SK-N-SH treated with all-trans-retinoic acid at 6 μM for 48 hours (cell line): ENCODE results near the gene LRRC7.
A peak's percentile ranks its signal among the peaks of the same experiment; 100 is the strongest.

Source experiments
- ATAC-seq: fragments of 200-7000 bp; cut with Tn5 transposase; 3 replicates; pipeline ENCODE4 v1.9.1; 2020; ENCODE audit warnings: mild to moderate bottlenecking, moderate library complexity
- ARNTL ChIP-seq: fragments of 450-650 bp; formaldehyde crosslinking; IDR thresholded peaks from 2 replicates; pipeline ENCODE4 v1.5.0; 2020; ENCODE audit warnings: low read depth, mild to moderate bottlenecking, moderate library complexity, borderline replicate concordance
- BACH2 ChIP-seq: fragments of 250-450 bp; sonication (Bioruptor Pico); IDR thresholded peaks from 2 replicates; pipeline ENCODE4 v1.9.0; 2021; ENCODE audit warnings: mild to moderate bottlenecking, borderline replicate concordance
- CSDC2 ChIP-seq: fragments of 250-450 bp; sonication (Bioruptor Pico); IDR thresholded peaks from 2 replicates; pipeline ENCODE4 v1.5.0; 2020; ENCODE audit warnings: mild to moderate bottlenecking, moderate library complexity
- ESRRG ChIP-seq: fragments of 250-450 bp; sonication (Bioruptor Pico); IDR thresholded peaks from 2 replicates; pipeline ENCODE4 v1.6.1; 2021; ENCODE audit warnings: mild to moderate bottlenecking
- GLIS3 ChIP-seq: fragments of 250-450 bp; sonication (Bioruptor Pico); IDR thresholded peaks from 2 replicates; pipeline ENCODE4 v1.5.0; 2020; ENCODE audit warnings: mild to moderate bottlenecking, moderate library complexity
- ISL1 ChIP-seq: fragments of 250-450 bp; sonication (Bioruptor Pico); IDR thresholded peaks from 2 replicates; pipeline ENCODE4 v2.1.2; 2022; ENCODE audit warnings: mild to moderate bottlenecking, moderate library complexity
- OSR1 ChIP-seq: fragments of 250-450 bp; sonication (Bioruptor Pico); IDR thresholded peaks from 2 replicates; pipeline ENCODE4 v1.8.0; 2022; ENCODE audit warnings: moderate library complexity, mild to moderate bottlenecking, inconsistent platforms
- PPARA ChIP-seq: fragments of 250-450 bp; sonication (Bioruptor Pico); IDR thresholded peaks from 2 replicates; pipeline ENCODE4 v1.5.0; 2020; ENCODE audit warnings: mild to moderate bottlenecking, borderline replicate concordance
- RARB ChIP-seq: fragments of 250-450 bp; sonication (Bioruptor Pico); IDR thresholded peaks from 2 replicates; pipeline ENCODE4 v1.8.0; 2021; ENCODE audit warnings: mild to moderate bottlenecking, moderate library complexity
- SNAI2 ChIP-seq: fragments of 250-450 bp; sonication (Bioruptor Pico); IDR thresholded peaks from 2 replicates; pipeline ENCODE4 v1.5.0; 2020; ENCODE audit warnings: mild to moderate bottlenecking, moderate library complexity
- TCF4 ChIP-seq: fragments of 250-450 bp; sonication (Bioruptor Pico); IDR thresholded peaks from 2 replicates; pipeline ENCODE4 v1.8.0; 2021; ENCODE audit warnings: mild to moderate bottlenecking, moderate library complexity, borderline replicate concordance
- ZC3H10 ChIP-seq: fragments of 250-450 bp; sonication (Bioruptor Pico); IDR thresholded peaks from 2 replicates; pipeline ENCODE4 v1.5.1; 2021; ENCODE audit warnings: mild to moderate bottlenecking, moderate library complexity
- ZFP30 ChIP-seq: fragments of 450-650 bp; formaldehyde crosslinking; IDR thresholded peaks from 2 replicates; pipeline ENCODE4 v1.5.0; 2022; ENCODE audit warnings: mild to moderate bottlenecking, moderate library complexity
- ZNF565 ChIP-seq: fragments of 450-650 bp; formaldehyde crosslinking; conservative IDR thresholded peaks from 2 replicates; pipeline ENCODE4 v1.5.0; 2020; ENCODE audit warnings: low read depth, mild to moderate bottlenecking, moderate library complexity
- ZNF8 ChIP-seq: fragments of 450-650 bp; formaldehyde crosslinking; IDR thresholded peaks from 2 replicates; pipeline ENCODE4 v1.5.0; 2020; ENCODE audit warnings: mild to moderate bottlenecking, moderate library complexity
- TF ChIP-seq, protein P1 (sequence below): fragments of 250-450 bp; sonication (Bioruptor Pico); IDR thresholded peaks from 2 replicates; pipeline ENCODE4 v1.5.1; 2020; ENCODE audit warnings: low read depth, mild to moderate bottlenecking, moderate library complexity
- TF ChIP-seq, protein P2 (sequence below): fragments of 250-450 bp; sonication (Bioruptor Pico); IDR thresholded peaks from 2 replicates; pipeline ENCODE4 v1.8.0; 2021; ENCODE audit warnings: low read depth, mild to moderate bottlenecking, moderate library complexity, borderline replicate concordance
- TF ChIP-seq, protein P3 (sequence below): fragments of 250-450 bp; sonication (Bioruptor Pico); IDR thresholded peaks from 2 replicates; pipeline ENCODE4 v1.8.0; 2020; ENCODE audit warnings: mild to moderate bottlenecking, moderate library complexity, borderline replicate concordance

LRRC7 gene

DNA sequence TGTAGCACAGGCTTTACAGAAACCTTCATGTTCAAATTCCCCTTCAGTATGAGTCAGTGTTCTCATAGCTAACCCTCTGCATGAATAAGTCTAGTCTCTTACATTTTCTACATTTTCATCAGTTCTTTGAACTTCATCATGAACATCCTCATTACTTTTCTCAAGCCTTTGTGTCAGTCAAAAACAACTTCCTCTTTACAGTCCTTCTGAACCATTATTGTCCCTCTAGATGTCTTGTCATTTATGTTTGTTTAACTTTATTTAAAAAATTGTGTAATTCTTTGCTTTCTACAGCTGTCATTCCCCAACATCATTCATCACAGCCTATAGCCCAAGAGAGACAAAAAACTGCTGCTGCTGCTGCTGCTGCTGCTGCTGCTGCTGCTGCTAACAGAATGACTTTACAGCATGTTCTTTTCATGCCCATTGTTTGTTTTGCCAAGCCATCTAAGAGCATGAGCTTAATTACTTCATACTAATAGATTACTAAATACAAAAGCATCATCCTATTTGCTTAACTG, 504.6 kb downstream of the LRRC7 start (continued):
- TF ChIP-seq, protein P1, sequence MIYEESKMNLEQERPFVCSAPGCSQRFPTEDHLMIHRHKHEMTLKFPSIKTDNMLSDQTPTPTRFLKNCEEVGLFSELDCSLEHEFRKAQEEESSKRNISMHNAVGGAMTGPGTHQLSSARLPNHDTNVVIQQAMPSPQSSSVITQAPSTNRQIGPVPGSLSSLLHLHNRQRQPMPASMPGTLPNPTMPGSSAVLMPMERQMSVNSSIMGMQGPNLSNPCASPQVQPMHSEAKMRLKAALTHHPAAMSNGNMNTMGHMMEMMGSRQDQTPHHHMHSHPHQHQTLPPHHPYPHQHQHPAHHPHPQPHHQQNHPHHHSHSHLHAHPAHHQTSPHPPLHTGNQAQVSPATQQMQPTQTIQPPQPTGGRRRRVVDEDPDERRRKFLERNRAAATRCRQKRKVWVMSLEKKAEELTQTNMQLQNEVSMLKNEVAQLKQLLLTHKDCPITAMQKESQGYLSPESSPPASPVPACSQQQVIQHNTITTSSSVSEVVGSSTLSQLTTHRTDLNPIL (CRISPR knock-in tag) = no peak
- no peak for TF ChIP-seq ZNF8 (CRISPR knock-in tag)
- TF ChIP-seq GLIS3 = no peak
- TF ChIP-seq RARB = no peak

DNA sequence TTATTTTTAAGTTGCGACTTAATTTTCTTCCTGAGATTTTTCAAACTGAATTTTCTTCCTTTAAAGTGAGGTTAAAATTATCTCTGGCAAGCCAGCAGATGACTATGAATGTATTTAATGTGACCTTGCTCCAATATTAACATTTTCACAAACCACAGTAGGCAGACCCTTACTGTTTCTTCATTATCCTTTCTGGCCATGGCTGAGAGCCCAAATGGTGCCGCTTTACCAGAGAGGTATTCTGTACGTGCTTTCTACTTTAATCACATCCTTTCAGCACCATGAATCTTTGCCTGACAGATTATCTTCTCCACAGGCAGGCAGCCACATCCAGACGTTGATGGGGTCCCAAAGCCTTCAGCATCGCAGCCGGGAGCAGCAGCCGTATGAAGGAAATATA, 508.0 kb downstream of the LRRC7 start:
- no peak for TF ChIP-seq PPARA (CRISPR knock-in tag)
- no peak for TF ChIP-seq TCF4 (CRISPR knock-in tag)
- TF ChIP-seq RARB = no peak
- TF ChIP-seq, protein P2, sequence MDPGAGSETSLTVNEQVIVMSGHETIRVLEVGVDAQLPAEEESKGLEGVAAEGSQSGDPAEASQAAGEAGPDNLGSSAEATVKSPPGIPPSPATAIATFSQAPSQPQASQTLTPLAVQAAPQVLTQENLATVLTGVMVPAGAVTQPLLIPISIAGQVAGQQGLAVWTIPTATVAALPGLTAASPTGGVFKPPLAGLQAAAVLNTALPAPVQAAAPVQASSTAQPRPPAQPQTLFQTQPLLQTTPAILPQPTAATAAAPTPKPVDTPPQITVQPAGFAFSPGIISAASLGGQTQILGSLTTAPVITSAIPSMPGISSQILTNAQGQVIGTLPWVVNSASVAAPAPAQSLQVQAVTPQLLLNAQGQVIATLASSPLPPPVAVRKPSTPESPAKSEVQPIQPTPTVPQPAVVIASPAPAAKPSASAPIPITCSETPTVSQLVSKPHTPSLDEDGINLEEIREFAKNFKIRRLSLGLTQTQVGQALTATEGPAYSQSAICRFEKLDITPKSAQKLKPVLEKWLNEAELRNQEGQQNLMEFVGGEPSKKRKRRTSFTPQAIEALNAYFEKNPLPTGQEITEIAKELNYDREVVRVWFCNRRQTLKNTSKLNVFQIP (CRISPR knock-in tag) = no peak
- no peak for TF ChIP-seq GLIS3
- TF ChIP-seq, protein P3, sequence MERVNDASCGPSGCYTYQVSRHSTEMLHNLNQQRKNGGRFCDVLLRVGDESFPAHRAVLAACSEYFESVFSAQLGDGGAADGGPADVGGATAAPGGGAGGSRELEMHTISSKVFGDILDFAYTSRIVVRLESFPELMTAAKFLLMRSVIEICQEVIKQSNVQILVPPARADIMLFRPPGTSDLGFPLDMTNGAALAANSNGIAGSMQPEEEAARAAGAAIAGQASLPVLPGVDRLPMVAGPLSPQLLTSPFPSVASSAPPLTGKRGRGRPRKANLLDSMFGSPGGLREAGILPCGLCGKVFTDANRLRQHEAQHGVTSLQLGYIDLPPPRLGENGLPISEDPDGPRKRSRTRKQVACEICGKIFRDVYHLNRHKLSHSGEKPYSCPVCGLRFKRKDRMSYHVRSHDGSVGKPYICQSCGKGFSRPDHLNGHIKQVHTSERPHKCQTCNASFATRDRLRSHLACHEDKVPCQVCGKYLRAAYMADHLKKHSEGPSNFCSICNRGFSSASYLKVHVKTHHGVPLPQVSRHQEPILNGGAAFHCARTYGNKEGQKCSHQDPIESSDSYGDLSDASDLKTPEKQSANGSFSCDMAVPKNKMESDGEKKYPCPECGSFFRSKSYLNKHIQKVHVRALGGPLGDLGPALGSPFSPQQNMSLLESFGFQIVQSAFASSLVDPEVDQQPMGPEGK (CRISPR knock-in tag) = no peak
- no peak for ATAC-seq

DNA sequence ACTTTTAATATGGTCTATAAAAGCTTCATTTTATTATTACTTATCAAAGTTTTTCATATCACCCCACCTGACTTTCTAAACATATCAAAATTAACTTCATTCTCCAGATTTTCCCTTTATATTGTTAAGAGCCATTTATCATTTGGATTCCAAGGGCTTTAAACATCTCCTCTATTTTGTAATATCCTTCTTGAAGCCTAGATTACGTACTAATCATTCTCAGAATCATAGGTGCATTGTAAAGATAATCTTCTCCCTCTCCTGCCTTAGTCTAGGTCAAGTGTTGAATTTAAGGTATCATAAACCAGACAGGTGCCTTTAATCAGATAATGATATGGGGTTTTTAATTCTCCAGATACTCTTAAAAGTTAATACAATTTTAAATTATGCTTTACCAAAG, 509.3 kb downstream of the LRRC7 start:
- no peak for TF ChIP-seq RARB
- no peak for ATAC-seq

DNA sequence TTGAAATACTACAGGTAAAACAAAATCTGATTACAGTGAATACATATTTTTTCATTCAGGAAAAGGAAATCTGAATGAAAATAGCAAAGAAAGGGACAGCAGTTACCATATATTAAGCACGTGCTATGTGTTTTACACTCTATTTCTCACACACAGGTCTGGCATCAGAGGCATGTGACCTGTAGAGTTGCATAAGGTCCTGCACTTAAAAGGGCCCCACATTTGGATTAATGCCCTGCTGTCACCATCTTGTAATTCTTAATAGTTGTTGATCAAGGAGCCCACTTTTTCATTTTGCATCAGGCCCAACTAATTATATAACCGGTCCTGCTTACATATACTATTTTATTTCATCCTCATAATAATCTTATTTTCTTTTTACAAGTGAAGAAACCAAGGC, 511.8 kb downstream of the LRRC7 start:
- no peak for ATAC-seq

DNA sequence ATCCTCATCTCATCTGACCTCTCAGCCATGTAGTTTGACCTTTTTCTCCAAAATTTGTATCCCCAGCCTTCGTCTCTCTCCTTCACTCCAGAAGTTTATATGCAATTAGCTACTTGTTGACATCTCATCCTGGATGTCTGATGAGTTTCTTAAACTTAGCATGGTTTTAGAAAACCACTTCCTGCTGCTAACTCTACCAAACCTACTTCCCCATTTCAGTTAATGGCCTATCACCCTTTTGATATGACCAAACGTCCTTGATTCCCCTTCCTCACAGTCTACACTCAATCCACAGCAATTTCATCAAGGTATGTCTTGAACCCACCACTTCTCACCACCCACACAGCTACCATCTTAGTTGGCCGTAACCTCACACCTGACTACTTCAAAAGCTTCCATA, 515.8 kb downstream of the LRRC7 start:
- TF ChIP-seq RARB (no peak), BACH2 (no peak), CSDC2 (no peak), ZNF8 (CRISPR knock-in tag) (no peak)
- ATAC-seq = no peak

More for the DNA sequence above, 511.8 kb downstream of the LRRC7 start:
- TF ChIP-seq, protein P1 (CRISPR knock-in tag) = no peak
- TF ChIP-seq ZNF565 (CRISPR knock-in tag) (no peak), ARNTL (CRISPR knock-in tag) (no peak), ISL1 (CRISPR knock-in tag) (no peak)

DNA sequence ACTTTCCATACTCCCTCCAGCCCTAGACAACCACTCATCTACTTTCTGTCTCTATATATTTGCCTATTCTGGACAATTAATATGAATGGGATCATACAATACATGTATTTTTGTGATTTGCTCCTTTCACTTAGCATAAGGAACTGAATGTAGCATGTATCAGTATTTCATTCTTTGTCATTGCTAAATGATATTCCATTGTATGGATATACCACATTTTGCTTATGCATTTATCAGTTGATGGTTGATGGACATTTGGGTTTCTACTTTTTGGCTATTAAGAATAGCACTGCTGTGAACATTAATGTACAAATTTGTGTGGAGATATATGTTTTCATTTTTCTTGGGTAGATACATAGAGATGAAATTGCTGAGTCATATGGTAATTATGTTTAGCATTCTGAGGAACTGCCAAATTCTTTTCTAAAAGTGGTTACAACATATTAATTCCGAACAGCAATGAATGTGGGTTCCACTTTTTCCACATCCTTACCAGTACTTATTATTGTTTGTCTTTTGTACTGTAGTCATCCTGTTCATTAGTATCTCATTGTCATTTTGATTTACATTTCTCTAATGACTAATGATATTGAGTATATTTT, 516.7 kb downstream of the LRRC7 start:
- TF ChIP-seq ZFP30 (no peak), ZNF8 (CRISPR knock-in tag) (peak; percentile 95)
- ATAC-seq = no peak

DNA sequence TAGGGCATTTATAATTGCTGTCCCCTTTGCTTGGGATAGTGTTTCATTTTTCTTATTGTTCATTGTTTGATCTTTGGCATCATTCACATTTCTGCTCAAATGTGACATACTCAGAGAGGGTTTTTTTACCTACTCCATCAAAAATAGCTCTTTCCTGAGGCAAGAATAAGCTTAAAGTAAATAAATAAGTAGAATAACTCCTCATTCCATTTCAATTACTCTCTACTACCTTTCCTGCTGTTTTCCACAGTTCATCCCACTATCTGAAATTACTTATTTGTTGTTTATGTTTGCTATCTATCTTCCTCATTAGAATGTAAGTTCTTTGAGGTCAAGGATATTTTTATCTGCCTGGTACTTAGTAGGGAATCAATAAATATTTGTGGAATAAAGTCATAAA, 517.8 kb downstream of the LRRC7 start:
- no peak for ATAC-seq
- TF ChIP-seq ESRRG (no peak), OSR1 (CRISPR knock-in tag) (no peak), SNAI2 (CRISPR knock-in tag) (no peak), ZFP30 (no peak), GLIS3 (no peak), ZC3H10 (CRISPR knock-in tag) (no peak), TCF4 (CRISPR knock-in tag) (no peak)
- TF ChIP-seq, protein P1 (CRISPR knock-in tag) = no peak
